GM19238 (cell line): ENCODE data around the gene ELMOD3.
"Not testable (repeated sequence)": the region's sequence is repeated elsewhere in the genome, so short reads cannot be mapped to it uniquely, and the experiment has no call there.

Source experiments
- DNase-seq: peaks from one replicate; pipeline ENCODE4 v3.0.0; 2011; ENCODE audit warnings: low spot score; ENCODE audit not compliant: insufficient read length

Gene ELMOD3

DNA sequence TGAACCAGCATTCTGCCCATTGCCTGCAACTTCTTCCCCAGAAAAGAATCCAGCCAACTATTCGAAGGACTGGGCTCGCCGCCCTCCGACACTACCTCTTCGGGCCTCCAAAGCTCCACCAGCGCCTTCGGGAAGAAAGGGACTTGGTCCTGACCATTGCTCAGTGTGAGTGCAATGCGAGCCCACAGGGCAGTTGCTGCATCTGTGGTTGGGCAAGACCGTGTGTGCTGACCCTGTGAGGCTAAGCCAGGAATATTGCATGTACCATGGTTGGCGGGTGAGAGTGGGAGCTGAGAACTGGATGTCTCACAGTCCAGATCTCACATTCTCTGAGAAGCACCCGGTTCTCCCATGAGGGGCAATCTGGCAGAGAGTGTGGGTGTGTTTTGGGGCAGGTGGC is 16.5 kb downstream of the ELMOD3 start:
- no peak for DNase-seq

DNA sequence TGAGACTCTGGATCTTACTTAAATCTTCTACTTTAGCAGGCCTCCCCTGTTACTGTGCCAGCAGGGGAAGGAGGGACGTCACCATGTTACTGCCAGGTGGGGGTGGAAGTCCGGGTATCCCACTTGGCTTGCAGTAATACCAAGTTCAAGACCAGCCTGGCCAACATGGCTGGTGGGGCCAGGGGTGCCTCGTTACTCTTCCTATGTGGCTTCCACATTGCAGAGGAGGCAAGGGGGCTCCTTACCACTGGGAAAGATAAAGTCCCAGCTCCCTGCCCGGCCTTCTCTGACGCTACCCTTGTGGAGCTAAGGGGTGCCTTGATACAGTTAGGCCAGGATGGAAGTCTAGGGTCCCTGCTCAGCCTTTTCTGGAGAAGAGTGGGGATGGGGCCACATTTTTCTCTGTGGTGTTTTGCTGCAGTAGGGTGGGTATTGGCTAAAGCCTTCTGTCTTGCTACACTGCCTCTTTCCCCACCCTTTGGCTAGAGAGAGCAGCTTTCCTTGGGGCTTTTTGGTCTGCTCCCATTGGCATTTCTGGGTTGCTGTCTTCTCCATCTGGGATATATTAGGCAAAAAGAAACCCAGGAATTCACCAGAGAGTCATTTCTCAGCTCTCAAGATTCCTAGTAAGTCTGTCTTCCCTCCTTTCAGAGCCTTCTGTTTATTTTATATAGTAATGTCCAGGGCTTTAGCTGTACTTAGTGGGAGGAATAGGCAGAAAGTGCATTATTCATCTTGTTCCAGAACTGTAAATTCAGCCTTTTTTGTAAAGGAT is 21.9 kb downstream of the ELMOD3 start:
- DNase-seq, result no peak

DNA sequence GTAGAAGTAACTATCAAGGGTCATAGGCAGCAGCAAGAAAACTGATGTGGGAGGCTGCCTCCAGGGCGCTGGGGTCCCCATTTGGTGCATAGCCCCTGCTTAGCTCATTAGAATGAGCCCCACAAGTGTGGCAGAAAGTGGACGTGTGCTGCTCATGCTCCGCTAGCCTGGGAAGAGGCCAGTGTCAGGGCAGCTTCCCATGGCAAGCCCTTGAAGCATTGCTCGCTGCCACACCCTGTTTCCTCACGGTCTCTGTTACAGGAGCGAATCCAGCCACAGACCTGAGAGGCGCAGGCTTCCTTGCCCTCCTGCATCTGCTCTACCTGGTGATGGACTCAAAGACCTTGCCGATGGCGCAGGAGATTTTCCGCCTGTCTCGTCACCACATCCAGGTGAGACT is 22.5 kb downstream of the ELMOD3 start:
- DNase-seq, result no peak

DNA sequence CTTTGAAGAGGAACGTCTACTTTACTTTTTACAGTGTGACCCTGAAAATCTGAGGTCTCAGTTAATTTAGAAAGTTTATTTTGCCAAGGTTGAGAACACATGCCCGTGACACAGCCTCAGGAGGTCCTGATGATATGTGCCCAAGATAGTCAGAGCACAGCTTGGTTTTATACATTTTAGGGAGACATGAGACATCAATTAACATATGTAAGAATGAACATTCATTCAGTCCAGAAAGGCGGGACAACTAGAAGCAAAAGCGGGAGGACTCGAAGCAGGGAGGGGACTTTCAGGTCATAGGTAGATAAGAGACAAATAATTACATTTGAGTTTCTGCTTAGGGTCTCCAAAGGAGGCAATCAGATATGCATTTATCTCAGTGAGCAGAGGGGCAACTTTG is 23.7 kb downstream of the ELMOD3 start:
- DNase-seq, result no peak

- no peak for DNase-seq
Measured at GRCh38 chr2:85380048-85380447, 25.5 kb downstream of the ELMOD3 start.

- DNase-seq, result not testable (repeated sequence)
Measured at GRCh38 chr2:85383151-85383550, 28.6 kb downstream of the ELMOD3 start.

DNA sequence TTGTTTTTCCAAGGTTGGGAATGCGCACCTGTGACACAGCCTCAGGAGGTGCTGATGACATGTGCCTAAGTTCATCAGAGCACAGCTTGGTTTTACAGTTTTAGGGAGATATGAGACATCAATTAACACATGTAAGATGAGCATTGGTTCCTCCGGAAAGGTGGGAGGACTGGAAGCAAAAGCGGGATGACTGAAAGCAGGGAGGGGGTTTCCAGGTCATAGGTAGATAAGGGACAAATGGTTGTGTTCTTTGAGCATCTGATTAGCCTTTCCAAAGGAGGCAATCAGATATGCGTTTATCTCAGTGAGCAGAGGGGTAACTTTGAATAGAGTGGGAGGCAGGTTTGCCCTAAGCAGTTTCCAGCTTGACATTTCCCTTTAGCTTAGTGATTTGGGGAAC is 29.3 kb downstream of the ELMOD3 start:
- no peak for DNase-seq

DNA sequence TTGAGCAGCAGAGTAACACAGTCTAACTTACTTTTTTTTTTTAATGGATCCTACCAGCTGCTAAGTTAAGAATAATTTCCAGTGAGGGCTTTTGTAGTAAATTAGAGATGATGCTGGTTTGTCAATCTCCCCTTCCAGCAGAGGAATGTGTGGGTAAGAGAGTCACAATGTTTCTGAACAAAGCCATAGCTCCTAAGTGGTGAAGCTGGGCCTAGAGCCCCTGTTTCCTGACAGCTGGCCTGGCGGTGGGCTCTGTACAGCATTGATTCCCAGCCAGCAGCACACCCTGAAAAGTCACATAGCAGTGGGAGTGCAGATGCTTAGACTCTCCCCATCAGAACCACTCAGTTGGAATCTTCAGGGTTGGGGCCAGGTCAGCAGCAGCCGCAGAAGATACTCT is 31.2 kb downstream of the ELMOD3 start:
- DNase-seq, result no peak

DNA sequence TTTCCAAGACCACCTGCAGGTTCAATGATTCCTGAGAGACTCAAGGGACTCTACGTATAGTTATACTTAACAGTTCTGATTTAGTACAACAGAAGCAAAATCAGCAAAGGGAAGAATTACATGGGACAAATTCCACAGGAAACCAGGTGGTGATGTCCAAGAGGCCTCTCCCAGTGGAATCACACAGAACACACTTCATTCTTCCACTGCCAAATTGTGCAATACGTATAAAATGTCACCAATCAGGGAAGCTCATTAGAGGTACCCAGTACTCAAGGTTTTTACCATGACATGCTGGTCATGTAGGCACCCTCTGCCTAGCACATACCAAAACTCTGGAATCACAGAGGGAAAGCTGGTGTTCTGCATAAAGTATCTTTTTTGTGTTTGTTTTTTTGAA is 33.2 kb downstream of the ELMOD3 start:
- DNase-seq, result no peak

GRCh38 chr2:85388878-85389538 is 34.4 kb downstream of the ELMOD3 start:
- DNase-seq, result no peak

- peak; percentile 54 for DNase-seq
Measured at GRCh38 chr2:85390941-85391669, 36.5 kb downstream of the ELMOD3 start.

- DNase-seq, result no peak
Measured at GRCh38 chr2:85393836-85394235, 39.3 kb downstream of the ELMOD3 start.

GRCh38 chr2:85394261-85394681 is 39.7 kb downstream of the ELMOD3 start:
- DNase-seq, result no peak

GRCh38 chr2:85394976-85395375 is 40.4 kb downstream of the ELMOD3 start:
- no peak for DNase-seq

DNA sequence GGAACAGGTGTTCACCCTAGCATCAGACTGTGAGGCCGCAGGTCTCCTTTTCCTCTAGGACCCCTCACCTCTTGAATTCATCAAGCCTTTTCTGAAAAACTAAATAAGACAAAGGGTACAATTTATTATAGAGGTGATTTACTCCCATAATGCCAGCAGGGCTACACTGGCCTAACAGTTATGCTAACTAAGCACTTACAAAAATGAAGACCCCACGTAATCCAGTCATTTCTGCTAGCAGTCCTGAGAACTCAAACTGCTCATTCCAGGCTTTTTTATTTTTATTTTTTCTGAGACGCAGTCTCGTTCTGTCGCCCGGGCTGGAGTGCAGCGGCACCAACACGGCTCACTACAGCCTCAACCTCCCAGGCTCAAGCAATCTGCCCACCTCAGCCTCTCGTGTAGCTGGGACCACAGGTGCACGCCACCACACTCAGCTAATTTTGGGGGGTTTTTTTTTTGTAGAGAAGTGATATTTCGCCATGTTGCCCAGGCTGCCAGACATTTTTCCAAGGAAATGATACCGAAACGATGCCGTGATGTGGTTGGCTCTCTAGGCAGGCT is 41.4 kb downstream of the ELMOD3 start:
- no peak for DNase-seq

DNA sequence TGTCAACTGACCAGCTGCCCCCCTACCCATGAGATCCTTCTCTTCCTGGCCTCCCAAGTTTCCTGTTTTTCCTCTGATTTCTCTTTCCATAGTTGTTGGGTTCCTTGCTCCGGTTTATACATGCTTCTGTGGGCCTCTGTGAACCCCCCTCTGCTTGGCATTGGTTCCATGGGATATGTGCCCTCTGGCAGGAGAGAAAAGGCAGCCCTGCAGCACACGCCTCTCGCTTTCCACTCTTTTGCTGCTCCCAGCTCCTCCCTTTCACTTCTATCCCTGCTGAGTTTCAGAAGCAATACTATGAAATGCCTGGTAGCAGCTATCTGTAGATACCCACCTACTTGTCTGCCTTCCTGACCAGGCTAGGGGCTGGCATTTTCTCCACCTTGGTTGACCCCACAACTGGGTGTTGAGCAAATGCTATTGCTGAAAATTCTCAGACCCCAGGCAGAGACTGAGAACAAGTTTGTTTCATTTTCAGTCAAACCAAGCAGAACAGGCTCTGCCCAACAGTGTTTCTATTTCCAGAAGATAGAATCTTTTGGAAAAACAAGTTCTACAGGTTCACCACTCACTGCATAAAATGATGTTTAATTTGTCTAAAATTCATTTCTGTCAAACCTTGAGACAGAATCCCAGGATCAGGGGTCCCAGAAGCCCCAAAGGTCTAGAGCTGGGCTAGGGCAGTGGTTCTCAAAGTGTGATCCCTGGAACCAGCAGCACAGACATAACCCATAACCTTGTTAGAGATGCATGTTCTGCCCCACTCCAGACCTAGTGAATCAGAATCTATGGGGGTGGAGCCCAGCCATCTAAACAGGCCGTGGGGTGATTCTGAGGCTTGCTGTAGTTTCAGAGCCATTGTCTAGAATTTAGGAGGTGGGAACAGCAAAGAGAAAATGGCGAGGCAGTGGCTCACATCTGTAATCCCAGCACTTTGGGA is 42.2 kb downstream of the ELMOD3 start:
- DNase-seq, result no peak

GRCh38 chr2:85397925-85398331 is 43.4 kb downstream of the ELMOD3 start:
- DNase-seq, result no peak

- no peak for DNase-seq
Measured at GRCh38 chr2:85398426-85399182, 44.0 kb downstream of the ELMOD3 start.

DNA sequence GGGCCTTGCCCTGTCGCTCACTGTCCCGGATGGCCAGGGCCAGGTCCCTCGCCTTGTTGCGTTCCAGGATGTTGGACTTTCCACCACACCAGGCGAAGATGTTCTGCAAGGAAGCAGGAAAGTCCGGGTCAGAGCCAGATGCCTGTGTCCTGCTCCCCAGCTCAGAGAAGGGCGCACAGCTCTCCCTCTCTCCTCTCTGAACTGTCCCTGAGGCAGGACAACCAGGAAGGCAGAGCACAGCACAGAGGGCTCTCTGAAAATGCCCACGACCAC is 44.5 kb downstream of the ELMOD3 start:
- no peak for DNase-seq

GRCh38 chr2:85400023-85400422 is 45.5 kb downstream of the ELMOD3 start:
- no peak for DNase-seq
